Ovary (tissue), 9 donors: Measurements from ENCODE around the gene MYO9B. TPM values are rescaled to one million over a fixed set of nuclear protein-coding genes. Genes with fewer than 3 reads are reported as not detected.
"Not testable (repeated sequence)": the region's sequence is repeated elsewhere in the genome, so short reads cannot be mapped to it uniquely, and the experiment has no call there.

Experiments
- DNase-seq, 5 donors: peaks; one replicate each; pipeline ENCODE4 v3.0.0-alpha.2; 2019 to 2020
- H3K27ac ChIP-seq, 2 donors: fragments of 200-600 bp; one replicate each; pipeline versions ENCODE4 v1.5.1 to v1.8.0; 2019 to 2022
- H3K27me3 ChIP-seq: fragments of 200-600 bp; one replicate; pipeline ENCODE4 v1.8.0; 2022
- H3K36me3 ChIP-seq: fragments of 200-600 bp; sonication (generic); one replicate; pipeline ENCODE4 v1.5.1; 2019
- H3K4me1 ChIP-seq: one replicate; pipeline ENCODE4 v1.8.1; 2013; ENCODE audit warnings: mild to moderate bottlenecking, moderate library complexity; ENCODE audit not compliant: insufficient read depth
- H3K4me3 ChIP-seq: fragments of 200-600 bp; sonication (generic); one replicate; pipeline ENCODE4 v1.5.1; 2017
- H3K9me3 ChIP-seq, 2 donors: fragments of 200-600 bp in 1 of 2; sonication (generic) in 1 of 2; one replicate each; pipeline versions ENCODE4 v1.5.1 to v1.8.1; 2013 to 2019; ENCODE audit warnings: mild to moderate bottlenecking in 1 of 2, moderate library complexity in 1 of 2
- EP300 ChIP-seq: sonication (generic); formaldehyde crosslinking; IDR thresholded peaks from one replicate; pipeline ENCODE4 v1.6.1; 2017; ENCODE audit warnings: antibody characterized with exemption
- POLR2A ChIP-seq: fragments of 450-650 bp; IDR thresholded peaks from one replicate; pipeline ENCODE4 v1.6.1; 2017; ENCODE audit warnings: antibody characterized with exemption, mild to moderate bottlenecking, moderate library complexity
- WGBS, 3 donors: extraction: QIAGEN DNeasy Blood & Tissue Kit in 1 of 3; methylation state at CpG; one replicate each; pipeline versions ENCODE4 v1.1.5 to v1.1.7; 2013 to 2017; 5-methylcytosine and 5-hydroxymethylcytosine counted together
- intact Hi-C, 4 donors: fragments of 100-400 bp; cut with DNase I; formaldehyde crosslinking; loops; one replicate each; pipeline versions ENCODE4 v1.11.0 to v1.15.1; 2022 to 2023
- polyA plus RNA-seq, 2 donors: library from polyadenylated mRNA; stranded (reverse); fragments of 200-250 nt in 1 of 2; fragments of 350-450 nt in 1 of 2; fragmentation: Illumina TruSeq in 1 of 2; extraction: RNeasy Lipid Tissue Mini Kit (QIAGEN cat#74804) in 1 of 2; gene quantifications; one replicate each; pipeline ENCODE4 v1.2.3, GENCODE V29; 2013 to 2014
- total RNA-seq, 7 donors: library from RNA; depleted of rRNA in 2 of 7; stranded (reverse); fragments of >200 nt in 2 of 7; fragmentation: NEBNext Ultra II Directional in 3 of 7; extraction: Animal tissue kit (Norgen Biotek cat#: 25700) in 3 of 7; gene quantifications; one replicate each; pipeline versions ENCODE4 v1.1.0 to v1.2.4, GENCODE V29; 2016 to 2023
- TF ChIP-seq, protein P1 (sequence below), 3 donors: fragments of 450-650 bp in 2 of 3; fragments of 200-600 bp in 1 of 3; IDR thresholded peaks; one replicate each; pipeline versions ENCODE4 v1.5.1 to v1.8.0; 2016 to 2022; ENCODE audit warnings: antibody characterized with exemption in 3 of 3, mild to moderate bottlenecking in 1 of 3
- donor health status: DM: no; HTN: no; CAD: no; lungs with moderate emphysema.
- donor health status: DM: no; HTN: no; CAD: no.
- donor health status: Bipolar disorder and iron deficiency.
- donor health status: DM: yes; HTN: yes; CAD: no.
- donor health status: DM: no; HTN: no; CAD: no.
- donor health status: DM: yes; HTN: yes; CAD: no.

The MYO9B gene
- total and polyA plus RNA-seq, 9 donors: 17.9 to 56.3 (median 34.1) TPM

DNA sequence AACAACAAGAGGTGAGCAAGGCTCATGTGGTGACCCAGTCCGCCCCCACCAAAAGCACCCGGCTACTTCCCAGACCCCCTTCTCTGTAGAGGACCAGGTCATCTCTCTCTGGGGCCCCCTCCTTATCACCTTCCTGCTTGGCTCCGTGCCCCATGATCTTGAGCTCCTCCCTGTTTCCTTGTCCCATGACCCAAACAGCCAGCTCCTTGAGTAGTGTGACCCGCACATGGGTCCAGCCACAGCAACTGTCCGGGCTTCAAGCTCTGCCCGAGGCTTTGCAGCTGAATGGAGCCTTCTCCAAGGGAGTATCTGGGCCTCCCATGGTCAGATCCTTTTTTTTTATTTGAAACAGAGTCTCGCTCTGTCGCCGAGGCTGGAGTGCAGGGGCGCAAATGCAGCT is 61.8 kb downstream of the MYO9B start:
- 81 to 87% (median 86%) methylated on average over 10 of the region's 10 CpGs for WGBS, 3 donors
- Histone ChIP-seq H3K4me1 (peaks cover 4% of the 10 kb centered on the region), H3K4me3 (no peak overlapping the region), H3K36me3 (no peaks in the 10 kb centered on the region), H3K27ac (no peak overlapping the region), H3K9me3 (no peaks in the 10 kb centered on the region), H3K27me3 (no peaks in the 10 kb centered on the region)
- no peak for DNase-seq
- TF ChIP-seq, protein P1, sequence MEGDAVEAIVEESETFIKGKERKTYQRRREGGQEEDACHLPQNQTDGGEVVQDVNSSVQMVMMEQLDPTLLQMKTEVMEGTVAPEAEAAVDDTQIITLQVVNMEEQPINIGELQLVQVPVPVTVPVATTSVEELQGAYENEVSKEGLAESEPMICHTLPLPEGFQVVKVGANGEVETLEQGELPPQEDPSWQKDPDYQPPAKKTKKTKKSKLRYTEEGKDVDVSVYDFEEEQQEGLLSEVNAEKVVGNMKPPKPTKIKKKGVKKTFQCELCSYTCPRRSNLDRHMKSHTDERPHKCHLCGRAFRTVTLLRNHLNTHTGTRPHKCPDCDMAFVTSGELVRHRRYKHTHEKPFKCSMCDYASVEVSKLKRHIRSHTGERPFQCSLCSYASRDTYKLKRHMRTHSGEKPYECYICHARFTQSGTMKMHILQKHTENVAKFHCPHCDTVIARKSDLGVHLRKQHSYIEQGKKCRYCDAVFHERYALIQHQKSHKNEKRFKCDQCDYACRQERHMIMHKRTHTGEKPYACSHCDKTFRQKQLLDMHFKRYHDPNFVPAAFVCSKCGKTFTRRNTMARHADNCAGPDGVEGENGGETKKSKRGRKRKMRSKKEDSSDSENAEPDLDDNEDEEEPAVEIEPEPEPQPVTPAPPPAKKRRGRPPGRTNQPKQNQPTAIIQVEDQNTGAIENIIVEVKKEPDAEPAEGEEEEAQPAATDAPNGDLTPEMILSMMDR (IDR thresholded peaks at IDR 0.05): no peak
- TF ChIP-seq POLR2A (no peak), EP300 (no peak)
- intact Hi-C loops: loop anchor here in 1 of 4 donors (10.0 kb wide), 1 partner anchor 63 kb away; the partner anchor contains the start of genes HAUS8 and MYO9B

DNA sequence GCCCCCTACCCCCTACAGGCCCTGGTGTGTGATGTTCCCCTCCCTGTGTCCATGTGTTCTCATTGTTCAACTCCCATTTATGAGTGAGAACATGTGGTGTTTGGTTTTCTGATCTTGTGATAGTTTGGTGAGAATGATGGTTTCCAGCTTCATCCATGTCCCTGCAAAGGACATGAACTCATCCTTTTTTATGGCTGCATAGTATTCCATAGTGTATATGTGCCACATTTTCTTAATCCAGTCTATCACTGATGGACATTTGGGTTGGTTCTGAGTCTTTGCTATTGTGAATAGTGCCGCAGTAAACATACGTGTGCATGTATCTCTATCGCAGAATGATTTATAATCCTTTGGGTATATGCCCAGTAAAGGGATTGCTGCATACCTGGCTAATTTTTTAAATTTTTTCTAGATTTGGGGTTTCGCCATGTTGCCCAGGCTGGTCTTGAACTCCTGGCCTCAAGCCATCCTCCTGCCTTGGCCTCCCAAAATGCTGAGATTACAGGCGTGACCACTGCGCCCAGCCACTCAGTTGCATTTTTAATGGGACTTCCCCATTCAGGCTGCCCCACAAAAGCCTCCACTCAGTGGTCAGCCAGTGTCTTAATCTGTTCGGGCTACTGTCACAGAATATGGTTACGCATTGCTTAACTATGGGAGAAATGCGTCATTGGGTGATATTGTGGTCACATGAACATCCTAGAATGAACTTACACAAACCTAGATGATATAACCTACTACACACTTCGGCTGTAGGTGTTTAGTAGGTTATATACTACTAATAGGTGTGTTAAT is 62.7 kb downstream of the MYO9B start:
- not testable (repeated sequence) for H3K4me1 ChIP-seq, H3K36me3 ChIP-seq, H3K4me3 ChIP-seq, DNase-seq, H3K9me3 ChIP-seq, H3K27me3 ChIP-seq, H3K27ac ChIP-seq
- 91 to 97% (median 96%) methylated on average over 10 of the region's 10 CpGs for WGBS, 3 donors
- intact Hi-C loops: loop anchor here in 1 of 4 donors (10.0 kb wide), 1 partner anchor 63 kb away; the partner anchor contains the start of genes HAUS8 and MYO9B

DNA sequence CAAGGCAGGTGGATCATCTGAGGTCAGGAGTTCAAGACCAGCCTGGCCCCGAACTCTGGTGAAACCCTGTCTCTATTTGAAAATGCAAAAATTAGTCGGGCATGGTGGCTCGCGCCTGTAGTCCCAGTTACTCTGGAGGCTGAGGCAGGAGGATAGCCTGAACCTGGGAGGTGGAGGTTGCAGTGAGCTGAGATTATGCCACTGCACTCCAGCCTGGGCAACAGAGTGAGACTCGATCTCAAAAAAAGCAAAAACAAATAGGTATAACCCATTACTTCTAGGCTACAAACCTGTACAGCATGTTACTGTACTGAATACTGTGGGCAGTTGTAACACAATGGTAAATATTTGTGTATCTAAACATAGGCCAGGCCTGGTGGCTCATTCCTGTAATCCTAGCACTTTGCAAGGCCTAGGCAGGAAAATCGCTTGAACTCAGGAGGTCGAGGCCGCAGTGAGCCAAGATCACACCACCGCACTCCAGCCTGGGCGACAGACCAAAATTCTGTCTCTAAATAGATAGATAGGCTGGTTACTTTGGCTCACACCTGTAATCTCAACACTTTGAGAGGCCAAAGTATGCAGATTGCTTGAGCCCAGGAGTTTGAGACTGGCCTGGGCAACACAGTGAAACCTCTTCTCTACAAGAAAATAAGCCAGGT is 63.5 kb downstream of the MYO9B start:
- Histone ChIP-seq H3K9me3 (no peaks in the 10 kb centered on the region), H3K27ac (no peak overlapping the region), H3K4me3 (no peak overlapping the region), H3K27me3 (no peaks in the 10 kb centered on the region), H3K36me3 (no peaks in the 10 kb centered on the region), H3K4me1 (peaks cover 4% of the 10 kb centered on the region)
- TF ChIP-seq EP300 (no peak), POLR2A (no peak)
- TF ChIP-seq, protein P1 (IDR thresholded peaks at IDR 0.05): no peak
- no peak for DNase-seq
- 76 to 81% (median 79%) methylated on average over 10 of the region's 10 CpGs for WGBS, 3 donors
- intact Hi-C loops: loop anchor here in 1 of 4 donors (10.0 kb wide), 1 partner anchor 64 kb away; the partner anchor contains the start of genes HAUS8 and MYO9B

DNA sequence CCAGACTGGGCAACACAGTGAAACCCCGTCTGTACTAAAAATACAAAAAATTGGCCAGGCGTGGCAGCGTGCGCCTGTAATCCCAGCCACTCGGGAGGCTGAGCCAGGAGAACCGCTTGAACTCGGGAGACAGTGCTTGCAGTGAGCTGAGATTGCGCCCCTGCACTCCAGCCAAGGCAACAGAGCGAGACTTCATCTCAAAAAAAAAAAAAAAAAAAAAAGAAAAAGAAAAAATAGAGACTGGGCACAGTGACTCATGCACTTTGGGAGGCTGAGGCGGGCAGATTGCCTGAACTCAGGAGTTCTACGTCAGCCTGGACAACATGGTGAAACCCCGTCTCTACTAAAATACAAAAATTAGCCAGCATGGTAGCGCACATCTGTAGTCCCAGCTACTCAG is 69.2 kb downstream of the MYO9B start:
- H3K4me3 ChIP-seq, H3K36me3 ChIP-seq, H3K27ac ChIP-seq, H3K27me3 ChIP-seq, DNase-seq, H3K4me1 ChIP-seq, H3K9me3 ChIP-seq, intact Hi-C loops: not testable (repeated sequence)
- WGBS, 3 donors: 74 to 83% (median 80%) methylated on average over 13 of the region's 13 CpGs

DNA sequence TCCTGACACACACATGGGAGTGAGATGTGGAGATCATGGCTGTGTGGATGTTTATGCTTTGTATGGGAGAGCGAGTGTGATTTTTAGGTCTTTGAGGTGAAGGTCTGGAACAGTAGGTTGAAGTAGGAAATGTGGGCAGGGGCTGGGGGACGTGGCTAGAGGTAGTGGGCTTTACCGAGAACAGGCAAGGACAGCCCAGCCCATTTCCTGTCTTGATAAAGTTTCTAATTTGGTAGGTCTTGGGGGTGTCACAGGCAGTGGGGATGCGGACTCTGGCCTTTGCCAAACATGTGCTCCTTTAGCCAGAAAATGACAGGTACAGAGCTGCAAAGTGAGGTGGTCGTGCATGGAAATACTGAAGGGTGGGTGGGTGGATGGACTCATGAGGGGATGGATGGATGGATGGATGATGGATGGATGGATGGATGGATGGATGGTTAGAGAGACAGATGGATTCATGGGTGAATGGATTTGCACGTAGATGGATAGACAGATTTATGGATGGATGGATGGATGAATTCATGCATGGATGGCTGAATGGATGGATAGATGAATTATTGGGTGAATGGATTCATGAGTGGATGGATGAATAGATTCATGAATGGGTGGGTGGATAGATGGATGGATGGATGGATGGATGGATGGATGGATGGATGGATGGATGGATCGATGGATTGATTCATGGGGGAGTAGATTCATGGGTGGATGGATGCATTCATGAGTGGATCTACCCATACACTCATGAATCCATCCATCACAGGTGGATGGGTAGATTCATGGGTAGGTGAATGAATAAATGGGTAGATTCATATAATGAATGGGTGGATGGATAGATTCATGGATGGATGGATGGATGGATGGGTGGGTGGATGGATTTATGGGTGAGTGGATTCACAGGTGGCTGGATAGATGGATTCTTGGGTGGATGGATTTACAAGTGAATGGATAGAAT is 70.2 kb downstream of the MYO9B start:
- no peak for TF ChIP-seq POLR2A
- TF ChIP-seq EP300: no peak
- TF ChIP-seq, protein P1 (IDR thresholded peaks at IDR 0.05): no peak
- Histone ChIP-seq H3K4me1 (no peaks in the 10 kb centered on the region), H3K36me3 (no peaks in the 10 kb centered on the region), H3K27me3 (no peaks in the 10 kb centered on the region), H3K27ac (no peak overlapping the region), H3K9me3 (no peaks in the 10 kb centered on the region), H3K4me3 (no peak overlapping the region)
- WGBS, 3 donors: 74 to 96% (median 86%) methylated on average over 7 of the region's 7 CpGs
- no peak for DNase-seq
- intact Hi-C loops: no loop called here
